B cell (primary cell): ENCODE measurements around the gene MEGF11. TPM values are rescaled to one million over a fixed set of nuclear protein-coding genes. Genes with fewer than 3 reads are reported as not detected.

Experiments used
- ATAC-seq: fragments of 200-7000 bp; cut with Tn5 transposase; one replicate; pipeline ENCODE4 v1.10.0; 2021; ENCODE audit warnings: low read depth, mild to moderate bottlenecking, moderate number of reproducible peaks, moderate library complexity
- CTCF ChIA-PET: fragments of 350-600 bp; sonication (Branson Sonifier 250); formaldehyde crosslinking; loops from one replicate; lab custom pipeline; 2021; ENCODE audit warnings: antibody characterized with exemption, inconsistent platforms; lab: Charles Lee
- POLR2A ChIA-PET: fragments of 350-600 bp; sonication (Branson Sonifier 250); formaldehyde crosslinking; loops from one replicate; lab custom pipeline; 2021; ENCODE audit warnings: antibody characterized with exemption; lab: Charles Lee
- DNase-seq: peaks from one replicate; pipeline ENCODE4 v3.0.0; 2013
- H2AFZ ChIP-seq: 2 replicates; pipeline ENCODE4 v1.6.1; 2012; ENCODE audit warnings: mild to moderate bottlenecking, low read depth, low read length; ENCODE audit not compliant: insufficient read depth, poor library complexity, severe bottlenecking
- H3K27ac ChIP-seq, 2 donors: 1 replicate in 1 of 2; 2 replicates in 1 of 2; pipeline ENCODE4 v1.5.1; 2012 to 2013; ENCODE audit warnings: low read length in 2 of 2, mild to moderate bottlenecking in 2 of 2, moderate library complexity in 1 of 2
- H3K27me3 ChIP-seq, 4 experiments: fragments of 200-600 bp in 1 of 4; sonication (generic) in 1 of 4; replicated peaks in 1 of 4; 1 replicate in 2 of 4; 2 replicates in 2 of 4; pipeline versions ENCODE4 v1.6.1 to v1.7.0; 2013 to 2016; ENCODE audit warnings: low read length in 3 of 4, mild to moderate bottlenecking in 2 of 4, mixed read lengths in 1 of 4, moderate library complexity in 1 of 4; ENCODE audit not compliant: insufficient read depth in 4 of 4, control insufficient read depth in 3 of 4; ENCODE audit errors: control extremely low read depth in 1 of 4
- H3K36me3 ChIP-seq, 2 experiments: replicated peaks in 1 of 2; 1 replicate in 1 of 2; 2 replicates in 1 of 2; pipeline versions ENCODE4 v1.6.1 to v1.7.1; 2013; ENCODE audit warnings: low read length in 1 of 2; ENCODE audit not compliant: insufficient read depth in 2 of 2, control insufficient read depth in 1 of 2; ENCODE audit errors: control extremely low read depth in 1 of 2, extremely low read depth in 1 of 2
- H3K4me1 ChIP-seq, 2 donors: fragments of 200-600 bp in 1 of 2; sonication (generic) in 1 of 2; 1 replicate in 1 of 2; 2 replicates in 1 of 2; pipeline versions ENCODE4 v1.5.1 to v1.6.1; 2013 to 2017; ENCODE audit warnings: low read length in 2 of 2; ENCODE audit not compliant: control insufficient read depth in 2 of 2, insufficient read depth in 2 of 2
- H3K4me2 ChIP-seq: replicated peaks from 2 replicates; pipeline ENCODE3; 2012; ENCODE audit warnings: mild to moderate bottlenecking, low read depth, low read length; ENCODE audit not compliant: poor library complexity, severe bottlenecking
- H3K4me3 ChIP-seq, 5 experiments: fragments of 200-600 bp in 1 of 5; sonication (generic) in 1 of 5; 1 replicate in 3 of 5; 2 replicates in 2 of 5; pipeline versions ENCODE4 v1.5.1 to v1.7.0; 2011 to 2016; ENCODE audit warnings: low read length in 4 of 5, mild to moderate bottlenecking in 4 of 5, low read depth in 2 of 5, control low read depth in 1 of 5, moderate library complexity in 1 of 5; ENCODE audit not compliant: insufficient read depth in 1 of 5; ENCODE audit errors: control extremely low read depth in 1 of 5, extremely low read depth in 1 of 5
- H3K79me2 ChIP-seq: fragments of 200-600 bp; sonication (generic); one replicate; pipeline ENCODE4 v1.6.0; 2016; ENCODE audit warnings: low read length; ENCODE audit not compliant: control insufficient read depth, insufficient read depth
- H3K9ac ChIP-seq: fragments of 200-600 bp; sonication (generic); 2 replicates; pipeline ENCODE4 v1.6.1; 2017; ENCODE audit warnings: mild to moderate bottlenecking, low read length, moderate library complexity
- H3K9me3 ChIP-seq, 3 donors: one replicate each; pipeline versions ENCODE4 v1.6.1 to v1.7.1; 2013; ENCODE audit warnings: low read length in 2 of 3; ENCODE audit not compliant: control insufficient read depth in 2 of 3, insufficient read depth in 1 of 3; ENCODE audit errors: control extremely low read depth in 1 of 3
- H4K20me1 ChIP-seq: 2 replicates; pipeline ENCODE4 v1.6.0; 2012; ENCODE audit warnings: mild to moderate bottlenecking, low read length; ENCODE audit not compliant: insufficient read depth, control insufficient read depth, poor library complexity, severe bottlenecking
- H3K27ac Mint-ChIP-seq: one replicate; pipeline ENCODE4 v1.8.0; 2021; ENCODE audit warnings: mixed read lengths
- H3K27me3 Mint-ChIP-seq: one replicate; pipeline ENCODE4 v1.8.0; 2021; ENCODE audit warnings: mixed read lengths
- H3K4me1 Mint-ChIP-seq: one replicate; pipeline ENCODE4 v1.8.0; 2021; ENCODE audit warnings: mixed read lengths
- H3K4me3 Mint-ChIP-seq: one replicate; pipeline ENCODE4 v1.8.0; 2021; ENCODE audit warnings: mixed read lengths
- H3K9me3 Mint-ChIP-seq: one replicate; pipeline ENCODE4 v1.8.0; 2022; ENCODE audit warnings: mixed read lengths; ENCODE audit not compliant: insufficient read depth
- EZH2 ChIP-seq: IDR thresholded peaks from 2 replicates; pipeline ENCODE4 v1.6.1; 2012; ENCODE audit warnings: borderline replicate concordance, low read depth, mild to moderate bottlenecking, moderate library complexity, low read length; ENCODE audit not compliant: insufficient read depth, poor library complexity, severe bottlenecking
- WGBS: methylation state at CpG from one replicate; pipeline ENCODE4 v1.1.5; 2013; ENCODE audit warnings: missing lambda C conversion rate; ENCODE audit not compliant: insufficient coverage; 5-methylcytosine and 5-hydroxymethylcytosine counted together
- intact Hi-C: fragments of 100-400 bp; cut with micrococcal nuclease; formaldehyde crosslinking; loops from one replicate; pipeline ENCODE4 v1.10.0; 2022
- polyA plus RNA-seq: library from polyadenylated mRNA; depleted of rRNA; stranded (reverse); fragments of >200 nt; gene quantifications from 2 replicates; pipeline ENCODE4 v1.2.3, GENCODE V29; 2012
- total RNA-seq, 2 donors: library from RNA; stranded (reverse); fragments of 120-200 nt in 1 of 2; gene quantifications; 1 replicate in 1 of 2; 2 replicates in 1 of 2; pipeline versions ENCODE4 v1.2.3 to v1.2.4, GENCODE V29; 2013 to 2022
- TF ChIP-seq, protein P1 (sequence below): fragments of 200-600 bp; IDR thresholded peaks from one replicate; pipeline ENCODE4 v1.8.0; 2022; ENCODE audit warnings: antibody characterized with exemption, mild to moderate bottlenecking

MEGF11 gene
- total and polyA plus RNA-seq, 2 donors (not counting 1 experiment from before 2014, with no cell fraction given), result 0.04 to 0.34 TPM

DNA sequence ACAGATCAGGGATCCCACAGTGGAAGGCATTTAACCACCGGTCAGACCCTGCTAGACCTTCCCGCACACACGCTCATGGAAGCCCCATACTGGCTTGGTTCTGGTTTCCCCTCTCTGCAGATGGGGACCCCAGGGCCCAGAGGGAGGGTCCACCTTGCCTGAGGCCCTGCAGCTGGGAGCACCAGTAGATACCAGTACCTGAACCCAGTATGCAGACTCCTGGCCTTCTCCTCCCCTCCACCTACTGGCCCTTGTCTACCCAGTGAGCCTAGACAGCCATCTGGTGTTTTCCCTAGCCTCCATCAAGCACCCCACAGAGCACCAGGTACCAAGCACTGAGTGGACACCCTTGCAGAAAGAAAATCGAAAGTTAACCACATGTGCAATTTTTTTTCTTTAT lies 65.1 kb downstream of the MEGF11 start:
- Histone ChIP-seq H3K27ac (no peak overlapping the region), H3K4me1 (peaks cover 0 to 4% of the 10 kb centered on the region in 2 donors), H3K36me3 (no peaks in the 10 kb centered on the region), H3K4me2 (no peak overlapping the region), H2AFZ (no peak overlapping the region), H3K79me2 (no peaks in the 10 kb centered on the region), H3K9ac (no peak overlapping the region), H3K4me3 (no peak overlapping the region), H3K9me3 (no peaks in the 10 kb centered on the region), H4K20me1 (no peaks in the 10 kb centered on the region), H3K27me3 (peaks cover 0 to 12% (median 0%) of the 10 kb centered on the region in 4 experiments)
- H3K4me3 Mint-ChIP-seq, result no peak overlapping the region
- ChIA-PET CTCF (no interaction called here), POLR2A (no interaction called here)
- TF ChIP-seq EZH2, result no peak
- TF ChIP-seq, protein P1, sequence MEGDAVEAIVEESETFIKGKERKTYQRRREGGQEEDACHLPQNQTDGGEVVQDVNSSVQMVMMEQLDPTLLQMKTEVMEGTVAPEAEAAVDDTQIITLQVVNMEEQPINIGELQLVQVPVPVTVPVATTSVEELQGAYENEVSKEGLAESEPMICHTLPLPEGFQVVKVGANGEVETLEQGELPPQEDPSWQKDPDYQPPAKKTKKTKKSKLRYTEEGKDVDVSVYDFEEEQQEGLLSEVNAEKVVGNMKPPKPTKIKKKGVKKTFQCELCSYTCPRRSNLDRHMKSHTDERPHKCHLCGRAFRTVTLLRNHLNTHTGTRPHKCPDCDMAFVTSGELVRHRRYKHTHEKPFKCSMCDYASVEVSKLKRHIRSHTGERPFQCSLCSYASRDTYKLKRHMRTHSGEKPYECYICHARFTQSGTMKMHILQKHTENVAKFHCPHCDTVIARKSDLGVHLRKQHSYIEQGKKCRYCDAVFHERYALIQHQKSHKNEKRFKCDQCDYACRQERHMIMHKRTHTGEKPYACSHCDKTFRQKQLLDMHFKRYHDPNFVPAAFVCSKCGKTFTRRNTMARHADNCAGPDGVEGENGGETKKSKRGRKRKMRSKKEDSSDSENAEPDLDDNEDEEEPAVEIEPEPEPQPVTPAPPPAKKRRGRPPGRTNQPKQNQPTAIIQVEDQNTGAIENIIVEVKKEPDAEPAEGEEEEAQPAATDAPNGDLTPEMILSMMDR, result no peak
- intact Hi-C loops, result no loop called here
- H3K4me1 Mint-ChIP-seq, result no peaks in the 10 kb centered on the region
- no peaks in the 10 kb centered on the region for H3K9me3 Mint-ChIP-seq
- ATAC-seq (no peak), DNase-seq (no peak)
- 78% methylated on average over 4 of the region's 4 CpGs for WGBS
- no peak overlapping the region for H3K27ac Mint-ChIP-seq
- H3K27me3 Mint-ChIP-seq, result peaks cover 27% of the 10 kb centered on the region

DNA sequence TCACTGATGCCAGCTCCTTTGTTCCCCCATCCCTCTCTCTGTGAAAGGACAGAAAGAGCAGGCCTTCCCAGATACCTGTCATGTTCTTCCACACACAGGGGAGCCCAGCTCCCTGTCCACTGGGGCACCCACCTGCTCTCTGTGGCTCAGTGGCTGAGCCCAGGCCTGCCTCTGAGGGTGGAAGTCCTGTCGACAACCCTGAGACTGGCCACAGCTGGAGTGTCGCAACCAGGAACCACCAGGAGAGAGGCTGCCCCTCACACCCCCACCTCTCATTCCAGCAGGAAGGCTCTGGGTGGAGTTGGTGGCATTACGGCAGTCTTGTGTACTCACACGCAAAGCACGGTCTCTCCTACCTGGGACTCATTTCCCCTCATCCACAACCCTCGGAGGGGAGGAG lies 66.3 kb downstream of the MEGF11 start:
- DNase-seq (no peak), ATAC-seq (no peak)
- H2AFZ ChIP-seq, result no peak overlapping the region
- peaks cover 35% of the 10 kb centered on the region for H3K27me3 Mint-ChIP-seq
- H3K4me3 ChIP-seq, result no peak overlapping the region
- no CpG with 5 or more reads among the region's 6 CpGs for WGBS
- H3K27ac Mint-ChIP-seq, result no peak overlapping the region
- H3K9me3 ChIP-seq, result no peaks in the 10 kb centered on the region
- intact Hi-C loops, result no loop called here
- CTCF ChIA-PET, result no interaction called here
- POLR2A ChIA-PET, result no interaction called here
- no peaks in the 10 kb centered on the region for H3K36me3 ChIP-seq
- no peak overlapping the region for H3K4me2 ChIP-seq
- H3K4me1 Mint-ChIP-seq, result no peaks in the 10 kb centered on the region
- no peak overlapping the region for H3K27ac ChIP-seq
- no peak overlapping the region for H3K4me3 Mint-ChIP-seq
- H3K9ac ChIP-seq, result no peak overlapping the region
- peaks cover 0 to 4% of the 10 kb centered on the region in 2 donors for H3K4me1 ChIP-seq
- no peaks in the 10 kb centered on the region for H3K79me2 ChIP-seq
- TF ChIP-seq, protein P1, result no peak
- TF ChIP-seq EZH2, result no peak
- H3K27me3 ChIP-seq, result peaks cover 0 to 12% (median 0%) of the 10 kb centered on the region in 4 experiments
- H4K20me1 ChIP-seq, result no peaks in the 10 kb centered on the region
- no peaks in the 10 kb centered on the region for H3K9me3 Mint-ChIP-seq
